MM.1S (cell line): ENCODE data around the gene C4A.
"Not testable (repeated sequence)": the region's sequence is repeated elsewhere in the genome, so short reads cannot be mapped to it uniquely, and the experiment has no call there.

Source experiments
- EZH2 ChIP-seq: fragments of 300-600 bp; sonication (generic); optimal IDR thresholded peaks from 2 replicates; pipeline ENCODE3; 2017; ENCODE audit warnings: low read depth, mild to moderate bottlenecking, antibody characterized with exemption, low read length, mixed read lengths
- EZH2phosphoT487 ChIP-seq: fragments of 300-600 bp; sonication (generic); IDR thresholded peaks from 2 replicates; pipeline ENCODE4 v1.6.1; 2018; ENCODE audit warnings: antibody characterized with exemption, low read length
- TF ChIP-seq, protein P1 (sequence below): fragments of 300-600 bp; sonication (generic); IDR thresholded peaks from 2 replicates; pipeline ENCODE4 v1.5.1; 2016; ENCODE audit warnings: antibody characterized with exemption, low read length, mixed read lengths

DNA sequence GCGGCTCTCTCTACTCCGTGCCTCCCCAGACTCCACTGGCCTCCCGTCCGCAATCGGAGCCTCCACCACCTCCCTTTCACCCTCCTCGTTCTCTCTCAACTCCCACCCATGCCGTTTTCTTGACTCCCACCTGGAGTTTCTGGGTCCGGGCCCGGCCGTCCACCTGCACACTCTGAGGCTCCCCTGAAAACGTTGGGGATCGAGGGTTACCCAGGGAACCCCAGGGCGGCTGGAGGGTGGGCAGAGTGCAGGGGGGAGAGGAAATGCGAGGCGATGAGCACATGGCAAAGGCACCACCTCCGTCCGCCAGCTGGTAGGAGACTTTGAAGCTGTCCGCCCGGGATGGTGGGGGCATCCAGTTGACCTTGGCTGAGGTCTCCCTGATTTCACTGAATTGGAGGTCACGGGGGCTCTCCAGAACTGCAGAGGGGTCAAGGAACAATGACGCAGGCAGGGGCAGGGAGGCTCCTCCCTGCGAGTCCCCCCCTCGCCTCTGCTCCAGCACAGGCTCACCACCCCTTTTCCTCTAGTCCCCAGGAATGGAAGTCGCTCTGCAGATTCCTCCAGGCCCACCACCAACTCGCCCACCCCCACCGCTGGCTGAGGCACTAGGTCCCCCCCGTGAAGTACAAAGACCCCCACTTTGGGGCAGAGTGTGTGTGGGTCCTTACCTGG, 29.1 kb downstream of the C4A start:
- TF ChIP-seq, protein P1, sequence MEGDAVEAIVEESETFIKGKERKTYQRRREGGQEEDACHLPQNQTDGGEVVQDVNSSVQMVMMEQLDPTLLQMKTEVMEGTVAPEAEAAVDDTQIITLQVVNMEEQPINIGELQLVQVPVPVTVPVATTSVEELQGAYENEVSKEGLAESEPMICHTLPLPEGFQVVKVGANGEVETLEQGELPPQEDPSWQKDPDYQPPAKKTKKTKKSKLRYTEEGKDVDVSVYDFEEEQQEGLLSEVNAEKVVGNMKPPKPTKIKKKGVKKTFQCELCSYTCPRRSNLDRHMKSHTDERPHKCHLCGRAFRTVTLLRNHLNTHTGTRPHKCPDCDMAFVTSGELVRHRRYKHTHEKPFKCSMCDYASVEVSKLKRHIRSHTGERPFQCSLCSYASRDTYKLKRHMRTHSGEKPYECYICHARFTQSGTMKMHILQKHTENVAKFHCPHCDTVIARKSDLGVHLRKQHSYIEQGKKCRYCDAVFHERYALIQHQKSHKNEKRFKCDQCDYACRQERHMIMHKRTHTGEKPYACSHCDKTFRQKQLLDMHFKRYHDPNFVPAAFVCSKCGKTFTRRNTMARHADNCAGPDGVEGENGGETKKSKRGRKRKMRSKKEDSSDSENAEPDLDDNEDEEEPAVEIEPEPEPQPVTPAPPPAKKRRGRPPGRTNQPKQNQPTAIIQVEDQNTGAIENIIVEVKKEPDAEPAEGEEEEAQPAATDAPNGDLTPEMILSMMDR: not testable (repeated sequence)
- not testable (repeated sequence) for TF ChIP-seq EZH2, EZH2phosphoT487
